ENCODE measurements around the gene BOLA2B. TPM values are rescaled to one million over a fixed set of nuclear protein-coding genes. Genes with fewer than 3 reads are reported as not detected.

The BOLA2B gene
- total and polyA plus RNA-seq, 9 of the 15 experiments (the other 6 are each of a cell fraction or from before 2014, with no cell fraction given), result 43.9 to 613 (median 181) TPM

GRCh38 chr16:30184096-30184890, 9.2 kb downstream of the BOLA2B start:
- Histone ChIP-seq H4K20me1 (replicated peaks; ENCODE audit: control insufficient read depth, insufficient read depth, low read length) (no peaks in the 10 kb centered on the region), H3K4me2 (ENCODE audit: insufficient read depth, low read length) (peak overlapping the region; percentile 41), H3K79me2 (ENCODE audit: control insufficient read depth, insufficient read depth, low read length) (no peaks in the 10 kb centered on the region), H2AFZ (ENCODE audit: low read depth, low read length) (0 out of 2 replicates have a peak overlapping the region, but pooled peaks have one; percentile 45), H3K4me1 (replicated peaks in 1 of 2; ENCODE audit: control insufficient read depth in 2 of 2, insufficient read depth in 2 of 2, low read length in 2 of 2) (peaks cover 32 to 58% of the 10 kb centered on the region in 2 experiments), H3K36me3 (ENCODE audit: control insufficient read depth, insufficient read depth, low read length) (0 out of 3 replicates have a peak, but pooled peaks cover 3% of the 10 kb centered on the region), H3K9me1 (ENCODE audit: control insufficient read depth, insufficient read depth, low read length) (no peaks in the 10 kb centered on the region), H3K9ac (ENCODE audit: insufficient read depth in 1 of 2, low read depth in 2 of 2, low read length in 2 of 2) (peak overlapping the region in 1 of 2 experiments; percentile 53; a peak in 2 of 4 replicates), H3K27ac (ENCODE audit: extremely low read depth, low read depth, low read length) (no peak overlapping the region), H3K27me3 (ENCODE audit: control insufficient read depth in 2 of 2, insufficient read depth in 2 of 2, low read length in 2 of 2) (no peaks in the 10 kb centered on the region), H3K9me3 (replicated peaks; ENCODE audit: control insufficient read depth, insufficient read depth, low read depth, low read length) (no peaks in the 10 kb centered on the region), H3K4me3 (peak overlapping the region; percentile 51)
- peak in 3 of 4 experiments; percentile 17 to 32 (median 24) for DNase-seq (ENCODE audit: extremely low read depth in 1 of 4, low spot score in 3 of 4)
- FAIRE-seq, result no peak
- in situ Hi-C loops (cut with MboI), result no loop called here
- TSS peak; percentile 44 for BruUV-seq (replicated peaks)
- ChIA-PET CTCF (ENCODE audit: low intra/inter-chr PET ratio) (no interaction called here), POLR2A (interaction anchor here (0.6 kb wide), 1 partner anchor 296 kb away, joined by 3 read pairs; no protein-coding TSS in a partner anchor)
- intact Hi-C loops (cut with micrococcal nuclease), result no loop called here
- WGBS (ENCODE audit: insufficient coverage, low coverage, missing lambda C conversion rate), result 32% methylated on average over 16 of the region's 24 CpGs
- TF ChIP-seq ZNF740 (CRISPR knock-in tag; IDR thresholded peaks at IDR 0.05) (peak; percentile 40; the same call in 1 of the 2 replicates), ZNF740 (tag; IDR thresholded peaks at IDR 0.05) (no peak), GABPB1 (CRISPR knock-in tag; IDR thresholded peaks at IDR 0.05) (0 out of 2 replicates have a peak, but pooled peaks have one; percentile 10), SPI1 (IDR thresholded peaks at IDR 0.05; ENCODE audit: borderline replicate concordance, low read depth, low read length) (peak; percentile 46; the same call in 1 of the 2 replicates), HMGN3 (IDR thresholded peaks at IDR 0.05; ENCODE audit: borderline replicate concordance, extremely low read depth, insufficient read length, low read depth, low read length) (peak; percentile 31), NFIC (IDR thresholded peaks at IDR 0.05) (peak; percentile 79), ZNF695 (CRISPR knock-in tag; IDR thresholded peaks at IDR 0.05) (no peak), RBFOX2 (IDR thresholded peaks at IDR 0.05; ENCODE audit: low read depth, low read length) (no peak)
- no peak for ATAC-seq
